ENCODE measurements around the gene KIFC3. TPM values are rescaled to one million over a fixed set of nuclear protein-coding genes. Genes with fewer than 3 reads are reported as not detected.
A peak's percentile ranks its signal among the peaks of the same experiment; 100 is the strongest.

Gene KIFC3
- total and polyA plus RNA-seq, 7 donors: 3.1 to 17.8 (median 6.6) TPM

GRCh38 chr16:57735755-57736418 is 66.4 kb downstream of the KIFC3 start, which contains the start of gene KATNB1:
Gene KATNB1, plus strand, starts transcription at chr16:57735770. Its CDS starts 1,474 bp downstream, at chr16:57737244.
- WGBS, 3 donors: 0 to 1% (median 1%) methylated on average over 35 of the region's 35 CpGs
- ATAC-seq (no peak), DNase-seq (no peak)
- no peaks in the 10 kb centered on the region for H3K9me3 ChIP-seq
- no peaks in the 10 kb centered on the region for H3K36me3 ChIP-seq (ENCODE audit: insufficient read depth in 1 of 2, low read depth in 1 of 2)
- no peaks in the 10 kb centered on the region for H3K4me1 ChIP-seq
- TF ChIP-seq CTCF (IDR thresholded peaks at IDR 0.05): no peak
- H3K27me3 ChIP-seq (ENCODE audit: insufficient read depth in 3 of 3, low read length in 2 of 3): no peaks in the 10 kb centered on the region
- intact Hi-C loops (cut with DNase I): no loop called here
- H3K27ac ChIP-seq: peak within 1 kb of the TSS; percentile 89
- peak within 1 kb of the TSS; percentile 89 for H3K4me3 ChIP-seq

- Histone ChIP-seq H3K9me3 (no peaks in the 10 kb centered on the region), H3K4me1 (no peaks in the 10 kb centered on the region), H3K27me3 (ENCODE audit: insufficient read depth in 3 of 3, low read length in 2 of 3) (no peaks in the 10 kb centered on the region), H3K36me3 (ENCODE audit: insufficient read depth in 1 of 2, low read depth in 1 of 2) (no peaks in the 10 kb centered on the region), H3K27ac (peak overlapping the region; percentile 89), H3K4me3 (peak overlapping the region; percentile 89)
- WGBS, 3 donors: 0% methylated on average over 45 of the region's 45 CpGs
- intact Hi-C loops (cut with DNase I): no loop called here
- DNase-seq (peak; percentile 98 to 99), ATAC-seq (peak; percentile 94 to 96 (median 95))
- TF ChIP-seq CTCF (IDR thresholded peaks at IDR 0.05): no peak
These were observed 67.2 kb downstream of the KIFC3 start for GRCh38 chr16:57734925-57735754.

GRCh38 chr16:57734308-57734924 is 67.9 kb downstream of the KIFC3 start:
- WGBS, 3 donors: 55 to 58% (median 56%) methylated on average over 20 of the region's 20 CpGs
- no peaks in the 10 kb centered on the region for H3K9me3 ChIP-seq
- H3K27ac ChIP-seq: peak overlapping the region; percentile 89
- no peak for DNase-seq
- ATAC-seq: peak in 1 of 4 donors; percentile 7
- intact Hi-C loops (cut with DNase I): no loop called here
- H3K27me3 ChIP-seq (ENCODE audit: insufficient read depth in 3 of 3, low read length in 2 of 3): no peaks in the 10 kb centered on the region
- no peaks in the 10 kb centered on the region for H3K4me1 ChIP-seq
- H3K36me3 ChIP-seq (ENCODE audit: insufficient read depth in 1 of 2, low read depth in 1 of 2): no peaks in the 10 kb centered on the region
- H3K4me3 ChIP-seq: peak overlapping the region; percentile 89
- TF ChIP-seq CTCF (IDR thresholded peaks at IDR 0.05): no peak

- Histone ChIP-seq H3K27ac (no peak overlapping the region), H3K4me3 (no peak overlapping the region), H3K4me1 (no peaks in the 10 kb centered on the region), H3K9me3 (no peaks in the 10 kb centered on the region), H3K27me3 (ENCODE audit: insufficient read depth in 3 of 3, low read length in 2 of 3) (no peaks in the 10 kb centered on the region), H3K36me3 (ENCODE audit: insufficient read depth in 1 of 2, low read depth in 1 of 2) (no peaks in the 10 kb centered on the region)
- WGBS, 3 donors: 66 to 67% (median 67%) methylated on average over 2 of the region's 2 CpGs
- DNase-seq (no peak), ATAC-seq (no peak)
- no peak for TF ChIP-seq CTCF (IDR thresholded peaks at IDR 0.05)
- intact Hi-C loops (cut with DNase I): no loop called here
These were observed 69.6 kb downstream of the KIFC3 start for GRCh38 chr16:57732714-57733113.
